Skeletal muscle cell (primary cell): ENCODE data around the gene DCANP1.

Experiments
- DNase-seq: peaks from one replicate; pipeline ENCODE4 v3.0.0-alpha.2; 2010; ENCODE audit warnings: low read depth
- H3K4me3 ChIP-seq: 2 replicates; pipeline ENCODE4 v1.5.1; 2011; ENCODE audit warnings: low read depth, mild to moderate bottlenecking, control low read depth, low read length, moderate library complexity

Gene DCANP1

GRCh38 chr5:135481909-135482311 is 34.8 kb upstream of the DCANP1 start:
- DNase-seq: no peak
- H3K4me3 ChIP-seq: no peak overlapping the region

GRCh38 chr5:135481387-135481786 is 34.2 kb upstream of the DCANP1 start:
- no peak overlapping the region for H3K4me3 ChIP-seq
- DNase-seq: no peak

GRCh38 chr5:135480511-135480910 is 33.4 kb upstream of the DCANP1 start:
- DNase-seq: no peak
- H3K4me3 ChIP-seq: no peak overlapping the region

GRCh38 chr5:135478938-135479337 is 31.8 kb upstream of the DCANP1 start:
- H3K4me3 ChIP-seq: no peak overlapping the region
- DNase-seq: no peak

- DNase-seq: no peak
- H3K4me3 ChIP-seq: no peak overlapping the region
These were observed 30.5 kb upstream of the DCANP1 start for GRCh38 chr5:135477613-135478066.

GRCh38 chr5:135476615-135477581 is 29.8 kb upstream of the DCANP1 start:
- DNase-seq: no peak
- H3K4me3 ChIP-seq: no peak overlapping the region

GRCh38 chr5:135473956-135474670 is 27.0 kb upstream of the DCANP1 start:
- no peak overlapping the region for H3K4me3 ChIP-seq
- no peak for DNase-seq

GRCh38 chr5:135472141-135472540 is 25.0 kb upstream of the DCANP1 start:
- DNase-seq: no peak
- no peak overlapping the region for H3K4me3 ChIP-seq

- no peak for DNase-seq
- no peak overlapping the region for H3K4me3 ChIP-seq
These were observed 24.6 kb upstream of the DCANP1 start for GRCh38 chr5:135471726-135472125.

GRCh38 chr5:135469911-135470310 is 22.8 kb upstream of the DCANP1 start:
- DNase-seq: no peak
- H3K4me3 ChIP-seq: no peak overlapping the region

GRCh38 chr5:135468541-135468940 is 21.4 kb upstream of the DCANP1 start:
- H3K4me3 ChIP-seq: no peak overlapping the region
- DNase-seq: no peak

- DNase-seq: no peak
- H3K4me3 ChIP-seq: no peak overlapping the region
These were observed 20.8 kb upstream of the DCANP1 start for GRCh38 chr5:135467871-135468485.

GRCh38 chr5:135467051-135467625 is 20.0 kb upstream of the DCANP1 start:
- no peak for DNase-seq
- H3K4me3 ChIP-seq: no peak overlapping the region

GRCh38 chr5:135466178-135467050 is 19.3 kb upstream of the DCANP1 start:
- no peak for DNase-seq
- no peak overlapping the region for H3K4me3 ChIP-seq

GRCh38 chr5:135465391-135466122 is 18.4 kb upstream of the DCANP1 start:
- no peak overlapping the region for H3K4me3 ChIP-seq
- no peak for DNase-seq

GRCh38 chr5:135462304-135462703 is 15.2 kb upstream of the DCANP1 start:
- H3K4me3 ChIP-seq: no peak overlapping the region
- no peak for DNase-seq

- no peak for DNase-seq
- no peak overlapping the region for H3K4me3 ChIP-seq
These were observed 14.5 kb upstream of the DCANP1 start for GRCh38 chr5:135461481-135462151.
